GM11168 (cell line): ENCODE data around the gene CALCOCO2.
"Not testable (repeated sequence)": the region's sequence is repeated elsewhere in the genome, so short reads cannot be mapped to it uniquely, and the experiment has no call there.

Experiments used
- in situ Hi-C: fragments of 300-500 bp; cut with MboI; formaldehyde crosslinking; loops from one replicate; pipeline ENCODE4 v1.12.0; 2022; ENCODE audit warnings: low sequenced_read_pairs; ENCODE audit not compliant: unreplicated experiment

CALCOCO2 gene

GRCh38 chr17:48819466-48819865, 11.4 kb upstream of the CALCOCO2 start:
- in situ Hi-C loops = no loop called here

- in situ Hi-C loops = not testable (repeated sequence)
Measured at GRCh38 chr17:48820936-48821335, 9.9 kb upstream of the CALCOCO2 start.

DNA sequence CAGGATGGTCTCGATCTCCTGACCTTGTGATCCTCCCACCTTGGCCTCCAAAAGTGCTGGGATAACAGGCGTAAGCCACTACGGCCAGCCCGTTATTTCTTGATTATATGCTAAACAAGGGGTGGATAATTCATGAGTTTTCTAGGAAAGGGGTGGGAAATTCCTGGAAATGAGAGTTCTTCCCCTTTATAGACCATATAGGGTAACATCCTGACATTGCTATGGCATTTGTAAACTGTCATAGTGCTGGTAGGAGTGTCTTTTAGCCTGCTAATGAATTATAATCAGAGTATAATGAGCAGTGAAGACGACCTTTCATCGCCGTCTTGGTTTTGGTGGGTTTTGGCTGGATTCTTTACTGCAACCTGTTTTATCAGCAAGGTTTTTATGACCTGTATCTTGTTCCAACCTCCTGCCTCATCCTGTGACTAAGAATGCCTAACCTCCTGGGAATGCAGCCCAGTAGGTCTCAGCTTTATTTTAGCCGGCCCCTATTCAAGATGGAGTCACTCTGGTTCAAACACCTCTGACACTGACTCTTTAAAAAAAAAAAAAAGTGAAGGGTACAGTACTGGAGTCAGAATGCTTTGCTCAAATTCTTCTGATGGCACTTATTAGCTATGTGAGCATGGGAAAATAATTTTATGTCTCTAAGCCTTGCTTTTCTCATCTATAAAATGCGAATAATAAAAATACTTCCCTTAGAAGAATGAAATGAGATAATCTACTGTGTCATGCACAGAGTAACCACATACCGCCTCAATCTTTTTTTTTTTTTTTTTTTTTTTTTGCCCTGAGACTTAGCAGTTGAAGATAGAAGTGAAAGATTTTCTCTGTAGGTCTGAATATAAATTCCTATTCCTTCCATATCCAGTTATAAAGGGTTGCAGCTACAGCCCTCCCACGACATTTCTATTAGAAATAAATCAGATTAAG, 5.1 kb upstream of the CALCOCO2 start:
- in situ Hi-C loops = no loop called here

- in situ Hi-C loops = no loop called here
Measured at GRCh38 chr17:48831549-48831883, 681 bp downstream of the CALCOCO2 start.

GRCh38 chr17:48834973-48835372, 4.1 kb downstream of the CALCOCO2 start:
- in situ Hi-C loops = no loop called here

DNA sequence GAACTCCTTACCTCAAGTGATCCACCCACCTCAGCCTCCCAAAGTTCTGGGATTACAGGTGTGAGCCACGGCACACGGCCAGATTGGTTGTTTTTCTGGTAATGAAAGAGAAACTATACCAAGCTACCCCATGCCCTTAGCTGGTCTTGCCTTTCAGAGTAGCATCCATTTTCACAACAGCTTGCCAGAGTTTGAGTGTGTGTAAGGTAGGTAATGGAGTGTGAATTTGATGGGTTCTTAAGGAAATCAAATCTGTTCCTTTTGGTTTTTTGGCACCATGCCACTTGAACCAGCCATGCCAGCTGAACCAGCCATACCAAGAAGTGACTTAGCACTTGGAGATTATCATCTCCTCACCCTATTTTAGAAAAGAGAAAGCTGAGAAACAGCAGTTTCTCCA, 5.1 kb downstream of the CALCOCO2 start:
- in situ Hi-C loops = no loop called here

DNA sequence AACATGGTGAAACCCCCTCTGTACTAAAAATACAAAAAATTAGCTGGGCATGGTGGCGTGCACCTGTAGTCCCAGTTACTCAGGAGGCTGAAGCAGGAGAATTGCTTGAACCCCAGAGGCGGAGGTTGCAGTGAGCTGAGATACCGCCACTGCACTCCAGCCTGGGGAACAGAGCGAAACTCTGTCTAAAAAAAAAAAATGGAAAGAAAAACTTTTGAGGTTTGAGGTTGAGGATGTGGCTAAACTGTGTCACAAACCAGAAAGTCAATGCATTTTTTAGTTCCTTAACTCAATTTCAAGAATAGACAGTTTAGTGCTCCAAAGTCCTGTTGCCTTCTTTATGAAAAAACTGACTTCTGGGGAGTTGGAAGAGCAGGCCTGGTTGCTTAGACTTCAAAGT, 6.6 kb downstream of the CALCOCO2 start:
- in situ Hi-C loops = not testable (repeated sequence)

- in situ Hi-C loops = no loop called here
Measured at GRCh38 chr17:48840441-48840840, 9.6 kb downstream of the CALCOCO2 start.

DNA sequence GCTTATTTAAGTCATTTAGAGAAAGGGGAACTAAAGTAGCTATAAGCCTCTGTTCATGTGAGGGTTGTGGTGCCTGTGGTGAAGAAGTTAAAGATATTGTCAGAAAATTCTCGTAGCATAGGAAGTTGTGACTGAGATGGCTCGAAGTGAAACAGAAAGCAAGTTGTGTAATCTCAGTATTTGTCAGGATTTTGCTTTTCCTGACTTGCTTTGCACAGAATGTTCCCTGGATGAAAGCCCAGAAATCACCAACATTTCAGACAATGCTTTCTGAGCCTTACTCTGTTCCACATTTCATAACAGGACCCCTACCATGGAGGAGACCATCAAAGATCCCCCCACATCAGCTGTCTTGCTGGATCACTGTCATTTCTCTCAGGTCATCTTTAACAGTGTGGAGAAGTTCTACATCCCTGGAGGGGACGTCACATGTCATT, 10.6 kb downstream of the CALCOCO2 start:
- in situ Hi-C loops = no loop called here

- in situ Hi-C loops = no loop called here
Measured at GRCh38 chr17:48842746-48843145, 11.9 kb downstream of the CALCOCO2 start.

DNA sequence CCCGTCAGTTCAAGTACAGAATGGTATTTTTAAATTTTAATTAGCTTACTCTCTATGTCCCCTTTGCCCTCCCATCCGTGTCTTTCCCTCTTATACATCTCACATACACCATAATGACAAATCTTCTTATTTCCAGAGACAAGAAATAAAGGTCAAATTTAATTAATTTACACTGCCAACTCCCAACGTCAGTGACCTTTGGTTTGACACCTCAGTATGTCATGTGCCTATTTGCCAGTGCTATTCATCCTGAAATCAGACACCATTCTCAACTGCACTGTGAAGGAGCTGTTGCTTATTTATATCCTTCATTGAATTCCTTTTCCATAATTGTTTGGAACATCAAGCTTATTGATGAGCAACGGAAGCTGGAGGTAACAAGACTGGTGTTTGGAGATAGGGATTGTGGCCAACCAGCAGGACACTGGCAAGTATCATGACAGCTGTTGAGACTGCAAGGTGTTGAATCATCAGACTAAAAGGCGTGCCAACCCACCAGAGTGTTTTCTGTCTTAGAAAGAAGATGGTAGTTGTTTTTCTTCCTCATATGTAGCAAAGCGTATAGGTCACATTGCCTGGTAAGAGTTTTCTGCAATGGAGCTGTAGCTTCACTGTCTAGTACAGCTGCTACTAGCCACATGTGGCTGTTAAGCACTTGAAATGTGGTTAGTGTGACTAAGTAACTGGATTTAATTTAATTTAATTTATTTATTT, 12.5 kb downstream of the CALCOCO2 start:
- in situ Hi-C loops = no loop called here

GRCh38 chr17:48850792-48851323, 20.0 kb downstream of the CALCOCO2 start:
- in situ Hi-C loops = no loop called here

DNA sequence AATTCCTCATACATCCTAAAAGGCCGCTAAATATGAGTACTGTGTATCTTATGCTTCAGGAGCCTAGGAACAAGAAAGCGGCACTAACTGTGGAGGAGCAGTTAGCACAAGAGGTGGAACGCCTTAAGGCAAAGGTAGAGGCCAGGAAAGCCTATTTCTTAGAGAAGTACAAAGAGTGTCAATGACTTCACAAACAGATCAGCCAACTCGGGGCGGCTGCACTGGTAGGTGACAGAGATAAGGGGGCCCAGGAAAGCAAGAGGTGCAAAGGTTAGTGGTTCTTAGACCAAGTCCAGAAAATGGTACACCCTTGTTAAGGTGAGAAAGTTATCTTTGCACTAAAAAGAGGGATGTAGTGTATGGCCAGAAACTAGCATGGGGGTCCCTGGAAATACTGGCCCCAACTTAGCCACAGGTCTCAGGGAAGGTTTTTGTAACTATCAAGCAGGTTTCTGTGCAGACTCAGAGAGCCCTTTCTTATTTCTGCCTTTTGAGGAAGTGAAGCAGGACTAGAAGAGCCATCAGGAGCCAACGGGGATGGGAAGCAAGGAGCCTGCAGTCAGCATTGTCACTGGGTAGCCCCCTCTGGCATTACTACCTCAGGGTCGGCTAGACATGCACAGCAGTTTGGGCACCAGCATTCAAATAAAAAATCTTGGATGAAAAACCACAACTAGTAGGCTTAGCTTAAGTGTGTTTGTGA, 24.1 kb downstream of the CALCOCO2 start:
- in situ Hi-C loops = no loop called here

DNA sequence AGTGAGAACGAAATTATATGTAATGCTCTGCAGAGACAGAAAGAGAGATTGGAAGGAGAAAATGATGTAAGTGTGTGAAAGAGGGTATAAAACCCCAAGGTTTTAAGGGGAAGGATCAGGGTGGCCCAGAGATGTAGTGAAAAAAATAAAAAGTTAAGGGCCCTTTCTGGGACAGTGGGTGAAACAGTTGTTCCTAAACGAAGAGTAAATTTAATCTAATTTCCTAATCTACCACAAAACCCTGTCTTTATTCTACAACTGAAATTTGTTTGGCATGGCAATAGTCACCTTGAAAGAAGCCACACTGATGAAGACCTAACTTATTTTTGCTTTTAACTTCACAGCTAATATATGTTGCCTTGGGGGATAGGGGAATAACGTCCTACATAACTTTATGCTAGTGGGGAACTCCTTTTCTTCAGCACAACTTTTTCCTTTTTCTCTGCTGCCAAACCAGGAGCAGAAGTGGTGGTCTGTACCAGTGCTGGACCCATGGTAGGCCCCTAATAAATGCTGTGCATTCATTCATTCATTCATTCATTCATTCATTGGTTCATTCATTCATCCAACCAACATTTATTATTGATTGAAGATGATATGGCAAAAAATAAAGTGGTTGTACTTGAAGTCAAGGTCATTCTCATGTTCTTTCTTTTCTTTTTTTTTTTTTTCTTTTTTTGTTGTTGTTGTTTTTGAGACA, 25.4 kb downstream of the CALCOCO2 start:
- in situ Hi-C loops = no loop called here

GRCh38 chr17:48860034-48860433, 29.2 kb downstream of the CALCOCO2 start:
- in situ Hi-C loops = no loop called here

DNA sequence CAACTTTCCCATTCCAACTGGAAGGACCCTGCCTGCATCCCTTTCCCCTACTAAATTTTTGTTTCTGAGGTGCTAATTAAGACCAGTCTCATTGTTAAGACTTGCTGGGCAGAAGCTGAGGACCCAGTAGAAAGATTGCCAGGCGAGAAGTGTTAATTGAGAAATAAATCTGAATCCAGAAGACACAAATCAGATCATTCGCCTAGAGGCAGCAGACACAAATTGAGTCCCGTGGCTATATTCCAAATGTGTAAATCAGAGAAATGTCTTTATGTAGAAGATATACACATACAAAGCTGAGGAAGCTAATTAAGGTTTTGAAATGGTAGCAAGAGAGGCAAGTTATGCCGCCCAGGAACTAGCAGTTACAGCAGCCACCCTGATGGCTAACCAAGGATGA, 29.6 kb downstream of the CALCOCO2 start:
- in situ Hi-C loops = no loop called here

DNA sequence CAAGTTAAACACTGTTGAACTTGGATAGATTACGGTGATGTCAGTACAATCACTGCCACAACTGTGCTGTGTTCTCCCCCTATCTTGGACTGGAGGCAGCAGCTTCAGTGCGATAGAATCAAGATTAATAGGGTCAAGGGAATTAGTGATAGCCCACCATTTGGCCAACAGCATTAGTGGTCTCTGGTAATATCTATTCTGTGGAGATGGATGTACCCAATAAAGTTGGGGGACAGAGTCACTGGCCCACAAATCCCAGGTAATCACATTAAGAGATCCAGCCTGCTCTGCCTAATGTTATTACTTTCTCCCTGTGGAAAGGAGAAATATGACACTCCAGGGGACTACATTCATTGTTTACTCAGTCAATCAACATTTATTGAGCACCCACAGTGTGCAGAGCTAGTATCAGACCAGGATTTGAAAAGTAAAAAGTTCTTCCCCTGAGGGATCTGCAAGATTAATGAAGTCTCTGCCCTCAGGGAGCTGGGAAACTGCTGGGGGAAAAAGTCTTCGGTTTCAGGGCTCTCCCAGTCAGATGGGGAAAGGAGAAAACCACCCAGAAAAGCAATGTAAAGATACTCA, 38.2 kb downstream of the CALCOCO2 start:
- in situ Hi-C loops = no loop called here

GRCh38 chr17:48869821-48870318, 39.0 kb downstream of the CALCOCO2 start:
- in situ Hi-C loops = no loop called here

DNA sequence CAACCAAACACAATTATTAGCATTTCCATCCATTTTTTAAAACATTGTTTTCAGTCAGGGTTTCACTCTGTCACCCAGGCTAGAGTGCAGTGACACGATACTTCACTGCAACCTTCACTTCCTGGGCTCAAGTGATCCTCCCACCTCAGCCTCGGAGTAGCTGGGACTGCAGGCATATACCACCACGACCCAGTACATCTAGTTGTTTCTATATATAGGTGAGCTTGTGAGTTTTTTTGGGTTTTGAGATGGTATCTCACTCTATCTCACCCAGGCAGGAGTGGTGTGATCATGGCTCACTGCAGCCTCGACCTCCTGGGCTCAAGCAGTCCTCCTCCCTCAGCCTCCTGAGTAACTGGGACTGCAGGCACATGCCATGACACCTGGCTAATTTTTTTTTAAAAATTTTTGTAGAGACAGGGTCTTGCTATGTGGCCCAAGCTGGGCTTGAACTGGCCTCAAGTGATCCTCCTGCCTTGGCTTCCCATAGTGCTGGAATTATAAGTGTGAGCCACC, 40.3 kb downstream of the CALCOCO2 start:
- in situ Hi-C loops = no loop called here
